Upper lobe of left lung (tissue), 4 donors: ENCODE data around the gene SENP6.

ENCODE experiments used
- EP300 ChIP-seq, 4 donors: sonication (generic); formaldehyde crosslinking; IDR thresholded peaks; one replicate each; pipeline ENCODE4 v1.5.1; 2017; ENCODE audit warnings: antibody characterized with exemption in 4 of 4, control low read depth in 2 of 4
- TF ChIP-seq, protein P1 (sequence below), 6 experiments: fragments of 450-650 bp in 4 of 6; fragments of 200-600 bp in 2 of 6; sonication (generic) in 2 of 6; IDR thresholded peaks; one replicate each; pipeline ENCODE4 v1.5.1; 2016 to 2019; ENCODE audit warnings: antibody characterized with exemption in 6 of 6

GRCh38 chr6:75747152-75747992 is 145.7 kb downstream of the SENP6 start:
- peak in 2 of 4 donors; percentile 2 to 33 for TF ChIP-seq EP300 (IDR thresholded peaks at IDR 0.05)
- TF ChIP-seq, protein P1, sequence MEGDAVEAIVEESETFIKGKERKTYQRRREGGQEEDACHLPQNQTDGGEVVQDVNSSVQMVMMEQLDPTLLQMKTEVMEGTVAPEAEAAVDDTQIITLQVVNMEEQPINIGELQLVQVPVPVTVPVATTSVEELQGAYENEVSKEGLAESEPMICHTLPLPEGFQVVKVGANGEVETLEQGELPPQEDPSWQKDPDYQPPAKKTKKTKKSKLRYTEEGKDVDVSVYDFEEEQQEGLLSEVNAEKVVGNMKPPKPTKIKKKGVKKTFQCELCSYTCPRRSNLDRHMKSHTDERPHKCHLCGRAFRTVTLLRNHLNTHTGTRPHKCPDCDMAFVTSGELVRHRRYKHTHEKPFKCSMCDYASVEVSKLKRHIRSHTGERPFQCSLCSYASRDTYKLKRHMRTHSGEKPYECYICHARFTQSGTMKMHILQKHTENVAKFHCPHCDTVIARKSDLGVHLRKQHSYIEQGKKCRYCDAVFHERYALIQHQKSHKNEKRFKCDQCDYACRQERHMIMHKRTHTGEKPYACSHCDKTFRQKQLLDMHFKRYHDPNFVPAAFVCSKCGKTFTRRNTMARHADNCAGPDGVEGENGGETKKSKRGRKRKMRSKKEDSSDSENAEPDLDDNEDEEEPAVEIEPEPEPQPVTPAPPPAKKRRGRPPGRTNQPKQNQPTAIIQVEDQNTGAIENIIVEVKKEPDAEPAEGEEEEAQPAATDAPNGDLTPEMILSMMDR (IDR thresholded peaks at IDR 0.05) = no peak
